Activated CD8-positive, alpha-beta memory T cell treated with anti-CD3 and anti-CD28 coated beads, Interleukin-2, amount 50 U/mL, for 1 hour (primary cell): ENCODE data around the gene ATP8A2.

Experiments used
- DNase-seq: peaks from one replicate; pipeline ENCODE4 v3.0.0-alpha.2; 2020; ENCODE audit errors: extremely low read depth

ATP8A2 gene

DNA sequence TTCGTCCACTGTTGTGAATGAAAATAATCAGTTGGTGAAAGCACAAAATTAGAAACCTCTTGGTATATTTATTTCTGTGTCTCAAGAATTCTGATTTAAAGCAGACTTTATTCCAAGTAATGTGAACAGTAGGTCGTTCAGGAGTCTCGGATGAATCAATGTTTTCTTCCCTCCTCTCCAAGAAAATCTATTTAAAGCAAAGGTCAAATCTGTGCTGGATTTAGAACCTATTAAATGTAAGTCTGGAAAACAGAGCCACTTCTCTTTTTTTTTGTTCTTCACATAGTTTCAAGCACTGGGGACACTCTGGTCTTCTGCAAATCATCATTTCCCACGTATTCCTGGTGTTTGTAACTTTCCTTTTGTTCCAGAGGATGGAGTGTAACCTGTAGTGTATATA is 312.7 kb downstream of the ATP8A2 start:
- no peak for DNase-seq

DNA sequence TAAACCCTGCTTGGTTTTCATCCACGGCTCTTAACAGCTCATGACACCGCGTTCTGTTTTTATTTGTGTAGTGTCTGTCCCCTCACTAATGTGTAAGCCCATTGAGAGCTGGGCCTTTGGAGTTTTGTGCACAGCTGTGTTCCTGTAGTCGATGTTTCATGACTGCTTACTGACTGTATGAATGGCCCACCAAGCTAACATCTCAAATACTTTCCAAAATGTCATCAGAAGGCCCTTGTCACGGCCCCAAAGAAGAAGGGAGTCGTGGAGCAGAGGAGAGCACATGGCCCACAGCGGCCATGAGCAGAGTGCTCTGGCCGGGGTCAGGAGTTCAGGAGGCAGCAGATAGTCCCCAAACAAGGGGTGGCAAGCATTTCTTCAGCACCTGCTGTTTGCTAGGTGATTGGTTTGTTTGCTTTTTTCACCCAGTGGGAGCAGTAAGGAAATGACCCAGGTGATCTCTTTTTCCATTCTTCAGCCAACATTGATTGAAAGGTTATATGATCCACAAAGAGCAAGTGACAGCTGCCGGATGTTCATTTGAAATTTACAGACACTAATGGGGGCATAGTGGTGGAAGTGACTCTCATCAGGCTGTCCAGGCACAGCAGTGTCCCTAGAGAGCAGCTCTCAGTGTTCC is 315.2 kb downstream of the ATP8A2 start:
- no peak for DNase-seq

DNA sequence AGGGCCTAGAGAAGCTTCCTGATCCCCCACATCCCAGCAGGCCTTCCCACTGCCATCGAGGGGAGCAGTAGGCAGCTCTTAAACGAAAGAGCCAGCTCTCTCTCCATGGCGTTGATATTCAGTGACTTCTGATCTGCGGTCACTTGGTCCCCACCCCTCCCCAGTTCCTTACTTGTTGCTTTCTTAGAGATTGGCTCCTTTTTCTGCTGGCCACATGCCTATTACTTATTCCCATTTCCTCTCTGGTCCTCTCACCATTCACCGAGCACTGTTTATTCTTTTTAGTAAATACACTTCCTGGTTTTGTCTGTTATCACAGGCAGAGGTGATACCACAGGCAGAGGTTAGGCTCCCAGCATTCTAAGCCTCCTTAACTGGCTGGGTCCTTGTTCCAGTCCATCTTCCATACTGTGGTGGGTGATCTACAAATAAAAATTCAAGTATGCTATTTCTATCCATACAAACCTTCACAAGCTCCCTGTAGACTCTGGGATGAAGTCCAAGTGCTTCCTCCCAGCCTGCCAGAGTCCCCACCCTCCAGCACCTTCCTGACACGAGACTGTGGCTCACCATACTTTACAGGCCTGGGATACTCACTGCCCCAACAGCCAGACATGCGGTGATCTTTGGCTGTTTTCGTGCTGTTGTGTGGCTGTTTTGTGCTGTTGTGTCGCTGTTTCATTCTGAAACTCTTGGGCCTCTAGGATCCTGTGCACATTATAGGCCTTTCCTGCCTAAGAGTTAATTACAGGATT is 315.9 kb downstream of the ATP8A2 start:
- DNase-seq: no peak

DNA sequence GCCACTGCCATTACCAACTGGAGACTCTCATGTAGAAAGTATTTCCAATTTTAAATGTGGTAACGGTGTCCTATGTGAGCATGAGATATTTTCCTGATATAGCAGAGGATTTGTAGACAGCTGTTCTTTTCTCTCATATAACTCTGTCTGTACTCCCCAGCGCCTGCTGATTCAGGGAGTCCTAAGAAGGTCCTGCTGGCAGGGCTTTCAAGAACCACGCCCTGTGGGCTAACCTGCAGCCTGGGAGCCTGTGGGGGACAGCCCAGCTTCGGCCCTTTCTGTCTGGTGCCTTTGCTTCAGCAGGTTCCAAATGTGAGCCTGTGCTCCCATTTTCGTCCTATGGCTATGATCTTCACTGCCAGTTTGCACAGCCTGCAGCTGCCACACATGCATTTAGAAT is 316.8 kb downstream of the ATP8A2 start:
- DNase-seq: no peak

DNA sequence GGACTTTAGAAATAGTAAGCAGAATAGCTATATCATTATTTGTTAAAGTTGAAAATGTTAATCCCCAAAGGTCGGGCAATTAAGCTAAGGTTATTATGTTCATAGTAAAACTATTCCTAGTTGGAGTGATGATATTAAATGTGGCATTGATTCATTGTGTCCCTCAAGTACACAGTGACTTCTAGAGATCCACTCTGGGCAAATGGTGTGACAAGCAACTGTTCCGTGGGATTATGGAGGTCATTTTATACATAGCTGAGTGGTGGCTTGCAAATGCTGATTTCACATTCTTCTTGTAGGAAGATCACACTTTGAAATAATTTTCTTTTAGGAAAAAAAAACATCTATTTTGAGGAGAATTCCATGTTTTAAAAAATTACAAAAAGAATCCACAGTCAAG is 317.8 kb downstream of the ATP8A2 start:
- no peak for DNase-seq

DNA sequence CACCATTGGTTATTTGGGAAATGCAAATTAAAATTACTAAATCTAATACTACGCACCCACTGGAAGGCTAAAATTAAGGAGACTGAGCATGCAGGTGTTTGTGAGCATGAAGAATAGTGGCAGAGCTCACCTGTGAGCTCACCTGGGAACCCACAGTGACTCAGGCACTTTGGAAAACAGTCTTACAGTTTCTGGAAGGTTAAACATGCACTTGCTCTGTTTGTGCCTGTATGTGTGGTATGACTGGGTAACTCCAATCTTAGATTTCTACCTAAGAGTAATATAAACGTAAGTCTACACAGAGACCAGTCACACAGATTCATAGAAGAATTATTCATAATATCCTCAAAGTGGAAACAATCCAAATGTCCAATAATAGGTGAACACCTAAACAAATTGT is 318.8 kb downstream of the ATP8A2 start:
- no peak for DNase-seq

DNA sequence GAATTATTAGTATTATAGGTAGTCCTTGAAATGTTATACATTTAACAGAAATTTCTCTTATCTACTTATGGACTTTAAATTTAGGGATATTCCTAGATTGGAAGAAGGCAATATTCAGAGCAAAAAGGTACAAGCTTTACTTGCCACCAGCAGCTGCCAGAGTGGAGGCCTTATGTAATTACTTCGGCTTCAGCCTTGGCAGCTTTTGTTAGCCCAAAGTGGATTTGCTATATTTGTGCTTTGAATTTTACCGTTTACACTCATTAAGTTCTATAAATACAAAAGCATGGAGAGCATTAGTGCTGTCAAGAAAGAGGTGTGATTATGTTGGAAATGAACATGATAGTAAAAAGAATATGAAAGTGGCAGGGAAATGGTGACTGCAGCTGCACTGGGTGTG is 319.9 kb downstream of the ATP8A2 start:
- no peak for DNase-seq

DNA sequence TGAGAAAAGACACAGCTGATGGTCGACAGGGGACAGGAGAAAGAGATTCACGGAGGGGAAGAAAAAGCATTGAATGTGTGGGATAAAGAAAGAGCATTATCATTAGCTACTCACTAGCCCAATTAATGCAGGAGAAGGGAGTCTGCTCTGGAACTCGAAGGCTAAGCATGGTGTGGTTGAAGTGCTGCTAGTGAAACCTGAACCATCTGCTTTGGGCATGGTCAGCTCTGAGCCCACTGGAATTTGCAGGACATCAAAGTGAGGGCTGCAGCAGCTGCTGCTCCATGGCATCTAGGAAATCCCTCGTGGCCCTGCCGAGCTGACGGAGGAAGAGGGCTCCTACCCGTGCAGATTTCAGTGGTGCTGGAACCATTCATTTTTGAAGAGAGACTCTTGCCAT is 320.3 kb downstream of the ATP8A2 start:
- no peak for DNase-seq

DNA sequence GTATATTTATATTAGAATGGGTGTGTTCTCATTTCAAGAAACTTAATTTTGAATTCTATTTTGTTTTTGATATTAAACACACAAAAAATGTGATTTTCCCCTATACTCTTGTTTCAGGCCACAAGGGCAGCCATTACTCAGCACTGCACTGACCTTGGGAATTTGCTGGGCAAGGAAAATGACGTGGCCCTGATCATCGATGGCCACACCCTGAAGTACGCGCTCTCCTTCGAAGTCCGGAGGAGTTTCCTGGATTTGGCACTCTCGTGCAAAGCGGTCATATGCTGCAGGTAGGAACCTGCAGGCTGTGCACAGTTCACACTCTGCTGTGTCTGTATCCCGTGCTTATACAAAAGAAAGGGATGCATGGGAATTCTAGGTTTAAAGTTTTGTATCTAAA is 327.3 kb downstream of the ATP8A2 start:
- DNase-seq: no peak

DNA sequence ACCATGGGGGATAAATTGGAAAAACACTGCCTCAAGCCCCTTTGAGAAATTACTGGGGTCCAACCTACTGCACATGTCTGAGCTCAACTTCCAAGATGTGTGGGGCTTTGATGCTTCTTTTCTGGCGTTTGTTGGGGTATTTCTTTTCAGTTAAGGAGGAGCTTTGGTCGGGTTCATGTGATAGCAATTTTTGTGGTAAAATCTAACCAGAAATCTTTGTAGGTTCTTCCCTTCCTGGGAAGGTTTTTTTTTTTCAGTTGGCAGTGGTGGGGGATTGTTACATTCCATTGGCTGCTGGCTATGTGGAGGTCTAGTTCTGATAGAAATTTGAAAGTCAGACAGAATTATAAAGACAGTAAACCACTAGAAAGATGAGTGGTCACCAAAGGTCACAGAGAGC is 327.8 kb downstream of the ATP8A2 start:
- DNase-seq: no peak

DNA sequence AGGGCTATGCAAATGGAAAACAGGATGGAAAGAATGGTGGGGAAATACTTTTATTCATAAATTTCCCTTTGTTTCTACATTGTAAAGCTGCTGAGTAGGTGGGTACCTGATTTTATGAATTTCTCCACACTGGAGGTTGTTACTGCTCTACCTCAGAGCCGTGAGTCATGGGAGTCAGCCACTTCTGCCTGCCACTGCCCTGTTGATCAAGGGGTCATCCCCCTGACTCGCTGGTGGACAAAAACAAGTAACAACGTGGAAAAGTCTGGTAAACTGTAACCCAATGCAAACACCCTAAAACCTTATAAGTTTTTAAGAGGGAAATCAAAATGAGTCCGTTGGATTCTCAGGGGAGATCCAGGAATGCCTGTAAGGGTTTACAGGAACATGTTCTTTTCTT is 329.5 kb downstream of the ATP8A2 start:
- DNase-seq: no peak

DNA sequence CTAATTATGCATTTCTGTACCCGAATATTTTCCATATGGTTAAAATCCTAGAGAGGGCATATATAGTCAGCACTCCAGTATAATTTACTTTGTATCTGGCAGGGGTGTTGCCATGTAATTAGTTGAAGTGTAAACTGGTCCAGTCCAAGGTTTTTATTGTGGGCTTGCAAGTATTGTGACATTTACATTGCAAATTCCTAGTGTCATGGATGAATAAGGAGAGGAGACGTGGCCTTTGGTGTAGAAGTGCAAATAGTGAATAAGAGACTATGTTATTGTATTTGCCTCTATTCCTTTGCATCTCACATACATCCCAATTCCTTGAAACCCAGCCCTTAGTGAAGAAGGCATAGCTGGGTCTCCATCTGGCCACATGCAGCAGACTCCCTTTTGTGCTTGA is 330.6 kb downstream of the ATP8A2 start:
- DNase-seq: no peak

DNA sequence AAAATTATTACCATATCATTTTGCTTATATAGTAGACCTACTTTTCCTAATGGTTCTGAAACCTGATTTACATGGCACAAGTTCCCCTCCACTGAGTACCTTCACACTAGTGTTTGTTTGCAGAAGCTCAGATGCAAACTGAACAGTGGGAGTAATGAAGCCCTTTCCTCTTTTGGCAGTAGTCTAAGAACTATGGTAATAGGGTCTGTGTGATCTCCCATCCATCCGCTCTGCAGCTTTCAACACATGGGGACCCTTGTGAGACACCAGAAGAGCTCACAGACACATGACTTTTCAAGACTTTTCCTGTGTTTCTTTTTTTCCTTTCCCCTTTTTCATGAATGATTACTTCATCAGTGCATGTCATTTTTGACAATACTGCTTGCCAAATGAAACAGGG is 336.0 kb downstream of the ATP8A2 start:
- no peak for DNase-seq

DNA sequence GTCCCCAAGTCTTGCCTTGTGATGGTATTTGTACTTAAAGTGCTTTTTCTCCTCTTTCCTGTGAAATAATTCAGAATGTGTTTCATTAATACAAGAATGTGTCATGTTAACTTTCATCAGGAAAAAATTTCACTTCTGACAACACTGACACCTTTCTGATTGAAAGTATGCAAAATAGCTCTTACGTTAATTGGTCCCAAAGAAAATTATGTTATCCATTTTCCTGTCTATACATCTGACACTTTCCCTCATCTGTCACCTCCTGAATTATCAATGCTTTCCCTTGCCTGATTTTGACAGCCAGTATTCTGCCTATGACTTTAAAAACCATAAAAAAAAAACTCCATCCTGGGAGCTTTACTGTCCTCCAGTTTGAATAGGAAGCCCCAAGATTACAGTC is 336.5 kb downstream of the ATP8A2 start:
- DNase-seq: no peak

DNA sequence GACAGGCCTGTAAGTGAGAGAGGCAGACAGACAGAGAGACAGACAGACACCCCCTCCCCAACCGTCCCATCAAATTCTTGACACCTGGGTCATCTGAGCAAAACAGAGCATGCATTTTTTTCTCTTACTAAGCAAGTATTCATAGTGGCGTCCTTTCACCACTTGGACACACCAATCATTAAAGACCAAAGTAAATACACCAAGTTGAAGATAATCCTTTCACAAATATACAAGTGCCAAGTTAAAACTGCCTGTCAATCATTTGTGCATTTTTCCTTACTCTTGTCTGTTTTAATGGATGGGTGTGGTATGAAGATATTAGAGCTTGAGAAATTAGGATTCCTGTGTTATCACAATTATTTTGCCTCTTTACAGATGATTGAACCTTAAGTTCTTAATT is 337.3 kb downstream of the ATP8A2 start:
- DNase-seq: no peak

DNA sequence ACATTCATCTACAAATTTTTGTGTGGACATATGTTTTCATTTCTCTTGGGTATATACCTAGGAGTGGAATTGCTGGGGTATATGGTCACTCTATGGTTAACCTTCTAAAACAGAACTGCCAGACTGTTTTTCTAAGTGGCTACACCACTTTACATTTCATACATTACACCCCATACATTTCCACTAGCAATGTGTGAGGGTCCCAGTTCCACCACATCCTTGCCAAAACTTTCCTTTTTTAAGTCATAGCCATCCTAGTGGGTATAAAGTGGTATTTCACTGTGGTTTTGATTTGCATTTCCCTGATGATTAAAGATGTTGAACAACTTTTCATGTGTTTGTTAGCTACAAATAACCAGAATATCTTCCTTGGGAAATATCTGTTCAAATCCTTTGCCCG is 344.0 kb downstream of the ATP8A2 start:
- DNase-seq: no peak

DNA sequence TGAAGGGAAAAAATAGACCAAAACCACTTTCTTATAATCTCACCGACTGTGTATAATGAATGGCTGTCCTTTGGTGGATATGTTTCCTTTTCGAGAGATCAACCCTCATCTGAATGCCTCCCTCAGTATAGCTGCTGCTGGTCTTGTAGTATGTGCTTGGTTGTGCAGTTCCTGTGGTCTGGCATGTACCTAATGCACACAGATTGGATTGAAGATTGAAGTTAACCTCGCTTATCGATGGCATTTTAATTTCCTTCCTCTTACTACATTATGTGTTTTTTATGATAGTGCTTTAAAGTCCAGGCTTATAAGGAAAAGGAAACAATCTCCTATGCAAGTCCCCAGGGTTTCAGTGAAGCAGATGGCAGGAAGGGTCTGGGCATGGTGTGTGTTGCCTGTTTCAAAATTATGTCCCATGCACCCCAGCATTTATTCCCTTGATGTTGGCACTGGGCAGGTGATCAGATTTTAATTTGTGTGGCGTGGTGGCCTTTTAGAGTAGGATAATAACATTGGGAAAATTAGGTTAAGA is 346.0 kb downstream of the ATP8A2 start:
- DNase-seq: no peak

DNA sequence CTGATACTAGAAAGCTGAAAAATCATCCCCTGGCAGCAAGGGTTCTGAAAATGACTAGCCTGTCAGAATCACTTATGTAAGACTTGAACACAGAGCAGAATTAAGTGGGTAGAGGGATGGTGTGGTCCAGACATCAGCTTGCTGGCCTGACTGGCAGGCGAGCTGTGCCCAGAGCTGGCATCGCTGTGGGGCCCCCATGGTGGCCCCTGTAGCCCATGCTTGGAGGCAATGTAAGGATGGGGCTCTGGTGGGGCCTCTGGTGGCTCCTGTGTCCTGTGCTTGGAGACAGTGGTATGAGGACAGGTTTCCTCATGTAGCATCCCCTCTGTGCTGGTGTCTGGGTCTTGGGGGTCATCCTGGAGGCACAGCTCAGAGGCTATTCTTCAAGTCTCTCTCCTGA is 347.9 kb downstream of the ATP8A2 start:
- no peak for DNase-seq

DNA sequence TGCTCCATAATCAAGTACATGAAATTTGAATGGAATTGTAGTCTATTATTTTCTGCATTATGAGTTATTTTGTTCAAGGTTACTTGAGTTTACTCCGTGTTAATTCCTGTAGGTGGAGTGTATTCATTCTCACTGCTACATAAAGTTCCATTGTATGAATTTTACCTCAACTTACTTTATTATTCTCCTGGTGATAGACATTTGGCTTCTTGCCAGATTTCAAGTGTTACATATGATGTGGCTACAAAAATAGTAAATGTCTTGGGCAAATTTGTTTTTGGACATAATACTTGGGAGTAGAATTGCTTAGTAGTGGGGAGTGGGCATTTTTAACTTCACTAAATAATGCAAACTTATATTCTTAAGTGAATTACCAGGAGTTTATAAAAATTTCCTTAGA is 351.1 kb downstream of the ATP8A2 start:
- DNase-seq: no peak

DNA sequence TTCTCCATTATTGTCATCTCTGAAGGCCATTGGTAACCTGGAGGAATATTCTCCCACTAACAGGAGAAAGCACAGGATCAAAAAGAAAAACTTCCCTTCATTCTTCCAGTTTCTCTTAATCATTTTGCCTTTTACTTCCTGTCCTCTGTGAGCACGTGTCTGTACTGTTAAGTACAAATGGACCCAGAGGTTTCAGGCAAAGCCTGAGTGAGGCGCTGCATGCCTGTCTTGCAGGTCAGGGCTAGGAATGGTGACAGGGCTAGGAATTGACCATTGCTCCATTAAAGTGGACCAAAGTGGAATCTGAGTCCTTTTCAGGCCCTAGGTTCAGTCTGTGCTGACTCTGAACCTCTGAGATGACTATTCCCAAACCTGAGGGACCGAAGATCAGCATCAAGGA is 353.3 kb downstream of the ATP8A2 start:
- no peak for DNase-seq

DNA sequence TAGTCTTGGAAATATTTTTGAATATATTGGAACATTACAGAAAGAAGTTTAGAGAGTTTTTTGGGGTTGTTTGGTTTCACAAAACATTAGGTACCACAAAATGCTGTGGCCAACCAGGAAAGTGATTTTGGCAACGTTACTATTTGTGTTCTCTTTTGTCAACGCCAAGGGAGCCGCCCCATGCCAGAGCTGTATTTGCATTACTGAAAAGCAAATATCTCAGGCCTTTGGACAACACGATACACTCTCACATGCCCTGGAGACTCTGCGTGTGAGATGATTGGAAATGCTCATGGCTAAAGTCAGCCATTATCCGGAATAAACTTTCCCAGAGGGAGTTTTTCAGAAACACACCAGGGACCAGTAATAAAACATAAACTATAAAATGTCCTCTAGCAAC is 355.5 kb downstream of the ATP8A2 start:
- DNase-seq: no peak

DNA sequence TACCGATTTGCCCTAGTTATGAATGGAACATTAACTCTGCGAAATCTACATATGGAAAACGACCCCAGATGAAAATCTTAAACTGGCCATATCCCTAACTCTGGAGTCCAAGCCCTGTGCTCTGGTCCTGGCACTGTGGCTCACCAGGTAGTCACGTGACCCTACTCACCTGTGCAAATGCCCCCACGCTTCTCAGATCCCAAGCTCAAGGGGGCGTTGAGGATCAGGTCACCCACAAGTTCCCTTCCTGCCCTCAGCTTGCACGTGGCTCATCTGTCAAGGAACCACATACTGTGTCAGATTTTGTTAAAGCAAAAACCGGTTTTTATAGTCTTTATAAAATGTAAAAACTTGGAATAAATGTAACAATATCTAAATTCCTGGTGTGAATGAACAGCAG is 356.0 kb downstream of the ATP8A2 start:
- no peak for DNase-seq

DNA sequence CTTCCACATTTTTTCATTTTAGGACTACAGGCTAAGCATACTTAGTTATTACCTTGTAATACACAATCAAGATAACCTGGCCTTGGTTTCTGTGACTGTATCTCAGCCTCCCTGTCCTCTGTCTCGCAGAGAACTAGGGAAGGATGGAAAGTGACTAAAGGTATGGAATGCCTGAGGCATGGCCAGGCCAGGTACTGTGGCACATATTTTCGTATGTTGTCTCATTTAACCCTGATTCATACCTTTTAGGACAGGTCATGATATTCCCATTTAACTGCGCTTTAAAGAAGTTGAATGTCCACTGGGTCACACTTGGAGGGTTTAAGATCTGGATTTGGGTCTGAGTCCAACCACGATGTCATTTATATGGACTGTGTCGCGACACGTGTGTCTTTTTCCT is 357.4 kb downstream of the ATP8A2 start:
- no peak for DNase-seq

DNA sequence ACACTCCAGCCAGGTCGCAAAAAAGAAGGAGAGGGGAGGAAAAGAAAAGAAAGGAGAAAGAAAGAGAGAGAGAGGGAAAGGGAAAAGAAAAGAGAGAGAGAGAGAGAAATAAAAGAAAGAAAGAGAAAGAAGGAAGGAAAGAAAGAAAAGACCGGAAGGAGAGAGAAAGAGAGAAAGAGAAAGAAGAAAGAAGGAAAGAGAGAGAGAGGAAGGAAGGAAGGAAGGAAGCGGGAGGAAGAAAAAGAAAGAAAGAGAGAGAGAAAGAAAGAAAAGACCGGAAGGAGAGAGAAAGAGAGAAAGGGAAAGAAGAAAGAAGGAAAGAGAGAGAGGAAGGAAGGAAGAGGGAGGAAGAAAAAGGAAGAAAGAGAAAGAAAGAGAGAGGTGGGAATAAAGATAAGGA is 359.3 kb downstream of the ATP8A2 start:
- DNase-seq: no peak
